Stomach (tissue), 9 donors: Measurements from ENCODE around the gene PRODH2. TPM values are rescaled to one million over a fixed set of nuclear protein-coding genes. Genes with fewer than 3 reads are reported as not detected.

Source experiments
- DNase-seq, 2 donors: peaks; one replicate each; pipeline versions ENCODE4 v3.0.0 to v3.0.0-alpha.2; 2013 to 2019
- H3K27ac ChIP-seq, 5 donors: fragments of 200-600 bp in 4 of 5; sonication (generic) in 4 of 5; one replicate each; pipeline ENCODE4 v1.5.1; 2013 to 2019; ENCODE audit warnings: mild to moderate bottlenecking in 1 of 5, moderate library complexity in 1 of 5
- H3K27me3 ChIP-seq, 3 donors: fragments of 200-600 bp; sonication (generic); one replicate each; pipeline ENCODE4 v1.5.1; 2017 to 2019; ENCODE audit warnings: mixed run types in 1 of 3
- H3K36me3 ChIP-seq, 4 donors: fragments of 200-600 bp; sonication (generic); 1 replicate in 3 of 4; 2 replicates in 1 of 4; pipeline ENCODE4 v1.5.1; 2016 to 2019
- H3K4me1 ChIP-seq, 4 donors: fragments of 200-600 bp; sonication (generic); one replicate each; pipeline ENCODE4 v1.5.1; 2016 to 2019
- H3K4me3 ChIP-seq, 4 donors: fragments of 200-600 bp; sonication (generic) in 3 of 4; one replicate each; pipeline ENCODE4 v1.5.1; 2016 to 2019; ENCODE audit warnings: mild to moderate bottlenecking in 1 of 4
- H3K9me3 ChIP-seq, 4 donors: fragments of 200-600 bp; sonication (generic); one replicate each; pipeline ENCODE4 v1.5.1; 2016 to 2019
- EP300 ChIP-seq: sonication (generic); formaldehyde crosslinking; IDR thresholded peaks from one replicate; pipeline ENCODE4 v1.6.1; 2017; ENCODE audit warnings: antibody characterized with exemption
- POLR2A ChIP-seq, 4 donors: fragments of 450-650 bp; IDR thresholded peaks; one replicate each; pipeline ENCODE4 v1.6.1; 2016; ENCODE audit warnings: antibody characterized with exemption in 4 of 4, control low read depth in 2 of 4, mild to moderate bottlenecking in 1 of 4, moderate library complexity in 1 of 4
- POLR2AphosphoS5 ChIP-seq, 3 donors: sonication (generic); formaldehyde crosslinking; IDR thresholded peaks; one replicate each; pipeline ENCODE4 v1.6.1; 2016; ENCODE audit warnings: antibody characterized with exemption in 3 of 3
- WGBS, 5 donors: extraction: QIAGEN DNeasy Blood & Tissue Kit in 3 of 5; methylation state at CpG; one replicate each; pipeline versions ENCODE4 v1.1.5 to v1.1.7; 2013 to 2018; 5-methylcytosine and 5-hydroxymethylcytosine counted together
- intact Hi-C: fragments of 100-400 bp; cut with DNase I; formaldehyde crosslinking; loops from one replicate; pipeline ENCODE4 v1.15.1; 2023; ENCODE audit warnings: low total_unique reads
- polyA plus RNA-seq, 3 donors: library from polyadenylated mRNA; stranded (reverse); fragments of 200-250 nt; gene quantifications; one replicate each; pipeline ENCODE4 v1.2.3, GENCODE V29; 2013
- total RNA-seq, 5 donors: library from RNA; depleted of rRNA; stranded (reverse); fragments of >200 nt; gene quantifications; one replicate each; pipeline versions ENCODE4 v1.1.0 to v1.2.3, GENCODE V29; 2014 to 2016
- TF ChIP-seq, protein P1 (sequence below), 7 experiments: fragments of 450-650 bp in 4 of 7; fragments of 200-600 bp in 3 of 7; sonication (generic) in 3 of 7; IDR thresholded peaks; one replicate each; pipeline ENCODE4 v1.5.1; 2016 to 2019; ENCODE audit warnings: antibody characterized with exemption in 7 of 7, control low read depth in 2 of 7, mild to moderate bottlenecking in 1 of 7
- donor health status: healthy with polysubstance abuse.
- donor health status: Bipolar disorder and iron deficiency.
- donor health status: healthy.

Gene PRODH2
- total and polyA plus RNA-seq, 8 donors, result 0.23 TPM; not detected in 7

DNA sequence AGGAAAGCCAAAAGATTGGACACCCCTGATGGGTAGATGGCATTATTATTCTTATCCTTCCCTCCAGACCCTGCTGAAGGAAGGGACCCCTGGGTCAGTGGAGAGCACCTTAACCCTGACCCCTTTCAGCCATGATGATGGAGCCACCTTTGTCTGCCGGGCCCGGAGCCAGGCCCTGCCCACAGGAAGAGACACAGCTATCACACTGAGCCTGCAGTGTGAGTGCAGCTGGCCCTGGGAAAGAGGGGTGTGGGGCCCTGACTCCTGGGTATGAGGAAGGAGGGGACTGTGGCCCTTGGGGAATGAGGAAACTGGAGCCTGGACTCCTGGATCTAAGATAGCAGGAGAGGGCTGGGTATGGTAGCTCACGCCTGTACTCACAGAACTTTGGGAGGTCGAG is 46.8 kb upstream of the PRODH2 start:
- Histone ChIP-seq H3K9me3 (no peaks in the 10 kb centered on the region), H3K4me1 (peaks cover 15 to 31% (median 28%) of the 10 kb centered on the region in 4 donors), H3K36me3 (no peaks in the 10 kb centered on the region), H3K4me3 (no peak overlapping the region), H3K27me3 (peaks cover 11 to 97% (median 61%) of the 10 kb centered on the region in 3 donors), H3K27ac (no peak overlapping the region)
- no peak for DNase-seq
- intact Hi-C loops, result no loop called here
- WGBS, 5 donors, result 52 to 74% (median 63%) methylated on average over 4 of the region's 4 CpGs
- no peak for TF ChIP-seq POLR2A (IDR thresholded peaks at IDR 0.05)
- TF ChIP-seq POLR2AphosphoS5 (IDR thresholded peaks at IDR 0.05), result no peak
- TF ChIP-seq, protein P1, sequence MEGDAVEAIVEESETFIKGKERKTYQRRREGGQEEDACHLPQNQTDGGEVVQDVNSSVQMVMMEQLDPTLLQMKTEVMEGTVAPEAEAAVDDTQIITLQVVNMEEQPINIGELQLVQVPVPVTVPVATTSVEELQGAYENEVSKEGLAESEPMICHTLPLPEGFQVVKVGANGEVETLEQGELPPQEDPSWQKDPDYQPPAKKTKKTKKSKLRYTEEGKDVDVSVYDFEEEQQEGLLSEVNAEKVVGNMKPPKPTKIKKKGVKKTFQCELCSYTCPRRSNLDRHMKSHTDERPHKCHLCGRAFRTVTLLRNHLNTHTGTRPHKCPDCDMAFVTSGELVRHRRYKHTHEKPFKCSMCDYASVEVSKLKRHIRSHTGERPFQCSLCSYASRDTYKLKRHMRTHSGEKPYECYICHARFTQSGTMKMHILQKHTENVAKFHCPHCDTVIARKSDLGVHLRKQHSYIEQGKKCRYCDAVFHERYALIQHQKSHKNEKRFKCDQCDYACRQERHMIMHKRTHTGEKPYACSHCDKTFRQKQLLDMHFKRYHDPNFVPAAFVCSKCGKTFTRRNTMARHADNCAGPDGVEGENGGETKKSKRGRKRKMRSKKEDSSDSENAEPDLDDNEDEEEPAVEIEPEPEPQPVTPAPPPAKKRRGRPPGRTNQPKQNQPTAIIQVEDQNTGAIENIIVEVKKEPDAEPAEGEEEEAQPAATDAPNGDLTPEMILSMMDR (IDR thresholded peaks at IDR 0.05), result no peak
- no peak for TF ChIP-seq EP300

DNA sequence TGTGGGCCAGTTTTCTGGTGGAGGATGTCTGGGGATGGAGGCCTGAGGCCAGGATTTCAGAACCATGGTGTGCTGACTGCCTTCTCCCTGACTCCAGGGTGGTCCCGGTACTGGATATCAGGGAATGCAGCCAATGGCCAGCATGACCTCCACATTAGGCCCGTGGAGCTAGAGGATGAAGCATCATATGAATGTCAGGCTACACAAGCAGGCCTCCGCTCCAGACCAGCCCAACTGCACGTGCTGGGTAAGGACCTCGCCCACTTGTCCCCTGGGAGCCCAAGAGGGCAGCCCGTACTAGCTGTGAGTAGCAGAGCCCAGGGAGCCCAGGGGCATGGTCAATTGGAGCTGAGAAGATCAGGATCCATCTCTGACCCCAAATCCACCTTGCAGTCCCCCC is 45.7 kb upstream of the PRODH2 start:
- TF ChIP-seq POLR2AphosphoS5 (IDR thresholded peaks at IDR 0.05) (no peak), EP300 (no peak), POLR2A (IDR thresholded peaks at IDR 0.05) (no peak)
- TF ChIP-seq, protein P1 (IDR thresholded peaks at IDR 0.05), result no peak
- no peak for DNase-seq
- intact Hi-C loops, result no loop called here
- H3K27ac ChIP-seq, result no peak overlapping the region
- no peaks in the 10 kb centered on the region for H3K36me3 ChIP-seq
- peaks cover 15 to 31% (median 28%) of the 10 kb centered on the region in 4 donors for H3K4me1 ChIP-seq
- H3K9me3 ChIP-seq, result no peaks in the 10 kb centered on the region
- peaks cover 11 to 100% (median 70%) of the 10 kb centered on the region in 3 donors for H3K27me3 ChIP-seq
- no peak overlapping the region for H3K4me3 ChIP-seq
- WGBS, 5 donors, result 81 to 94% (median 85%) methylated on average over 4 to 6 of the region's 6 CpGs

DNA sequence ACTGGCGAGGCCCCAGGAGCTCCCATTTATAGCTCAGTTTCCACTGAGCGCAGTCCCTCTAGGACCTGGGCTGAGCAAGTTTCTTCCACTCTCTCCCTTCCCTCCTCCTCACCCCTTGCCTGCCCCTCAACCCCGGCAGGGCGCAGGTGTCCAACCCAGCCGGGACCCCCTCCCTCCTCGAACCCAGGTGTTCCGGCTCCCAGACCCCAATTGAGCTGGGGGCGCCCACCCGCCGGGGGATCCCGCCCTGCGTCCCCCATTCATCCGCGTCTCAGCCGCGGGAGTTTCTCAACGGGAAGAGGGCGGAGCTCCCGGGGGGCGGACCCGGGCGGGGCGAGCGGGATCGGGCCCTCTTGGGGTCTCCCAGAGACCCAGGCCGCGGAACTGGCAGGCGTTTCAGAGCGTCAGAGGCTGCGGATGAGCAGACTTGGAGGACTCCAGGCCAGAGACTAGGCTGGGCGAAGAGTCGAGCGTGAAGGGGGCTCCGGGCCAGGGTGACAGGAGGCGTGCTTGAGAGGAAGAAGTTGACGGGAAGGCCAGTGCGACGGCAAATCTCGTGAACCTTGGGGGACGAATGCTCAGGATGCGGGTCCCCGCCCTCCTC is 44.0 kb upstream of the PRODH2 start, which contains the start of gene KIRREL2:
TSS of gene KIRREL2 (plus strand) at position 366 of the 604 bp plus-strand sequence. CDS start at position 575, 209 bp downstream.
- intact Hi-C loops, result no loop called here
- H3K27me3 ChIP-seq, result peaks cover 11 to 100% (median 68%) of the 10 kb centered on the region in 3 donors
- DNase-seq, result peak in 1 of 2 donors; percentile 69
- TF ChIP-seq, protein P1 (IDR thresholded peaks at IDR 0.05), result no peak
- no peak for TF ChIP-seq POLR2AphosphoS5 (IDR thresholded peaks at IDR 0.05)
- no peak for TF ChIP-seq EP300
- no peak for TF ChIP-seq POLR2A (IDR thresholded peaks at IDR 0.05)
- 0 to 2% (median 1%) methylated on average over 18 to 42 of the region's 42 CpGs for WGBS, 5 donors
- H3K4me3 ChIP-seq, result peak within 1 kb of the TSS; percentile 38 to 69 (median 57)
- H3K36me3 ChIP-seq, result no peaks in the 10 kb centered on the region
- peak within 1 kb of the TSS in 1 of 5 donors; percentile 20 for H3K27ac ChIP-seq
- H3K4me1 ChIP-seq, result peaks cover 15 to 31% (median 28%) of the 10 kb centered on the region in 4 donors
- no peaks in the 10 kb centered on the region for H3K9me3 ChIP-seq

DNA sequence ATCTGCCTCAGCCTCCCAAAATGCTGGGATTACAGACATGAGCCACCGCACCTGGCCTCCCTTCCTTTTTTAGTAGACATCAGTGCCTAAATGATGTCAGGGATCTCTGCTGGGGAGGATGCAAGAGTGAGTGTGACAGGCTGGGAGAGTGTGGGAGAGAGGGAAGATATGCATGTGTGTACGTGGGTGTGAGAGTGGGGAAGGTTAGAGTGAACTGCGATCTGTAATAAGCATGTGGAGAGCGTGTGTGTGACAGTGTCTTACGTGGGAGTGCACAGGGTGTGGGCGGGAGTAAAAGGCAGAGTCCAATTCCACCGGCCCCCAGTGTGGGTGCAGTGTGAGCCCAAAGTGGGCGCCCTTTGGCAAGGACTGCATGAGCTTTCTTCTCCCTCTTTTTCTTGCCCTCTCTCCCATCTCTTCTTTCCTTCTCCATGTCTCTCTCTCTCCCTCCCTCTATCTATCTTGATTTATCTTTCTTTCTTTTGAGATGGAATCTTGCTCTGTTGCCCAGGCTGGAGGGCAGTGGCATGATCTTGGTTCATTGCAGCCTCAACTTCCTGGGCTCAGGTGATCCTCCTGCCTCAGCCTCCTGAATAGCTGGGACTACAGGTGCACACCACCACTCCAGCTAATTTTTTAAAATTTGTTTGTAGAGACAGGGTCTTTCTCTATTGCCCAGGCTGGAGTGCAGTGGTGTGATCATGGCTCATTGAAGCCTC is 40.6 kb upstream of the PRODH2 start:
- no peak overlapping the region for H3K27ac ChIP-seq
- intact Hi-C loops, result no loop called here
- H3K36me3 ChIP-seq, result no peaks in the 10 kb centered on the region
- WGBS, 5 donors, result 70 to 75% (median 73%) methylated on average over 8 of the region's 8 CpGs
- peaks cover 12 to 100% (median 65%) of the 10 kb centered on the region in 3 donors for H3K27me3 ChIP-seq
- no peak overlapping the region for H3K4me3 ChIP-seq
- TF ChIP-seq, protein P1 (IDR thresholded peaks at IDR 0.05), result no peak
- TF ChIP-seq EP300 (no peak), POLR2AphosphoS5 (IDR thresholded peaks at IDR 0.05) (no peak)
- H3K4me1 ChIP-seq, result peaks cover 15 to 18% (median 17%) of the 10 kb centered on the region in 4 donors
- DNase-seq, result no peak
- no peaks in the 10 kb centered on the region for H3K9me3 ChIP-seq
